Measurements from ENCODE around the gene PPP1R8.

GRCh38 chr1:27795601-27796000 is 35.0 kb upstream of the PPP1R8 start:
- TF ChIP-seq EP300 (IDR thresholded peaks at IDR 0.05) (no peak), POLR2A (IDR thresholded peaks at IDR 0.05) (no peak)

All from ovary (tissue), 1 donor.